Measurements from ENCODE around the gene CSMD2. TPM values are rescaled to one million over a fixed set of nuclear protein-coding genes. Genes with fewer than 3 reads are reported as not detected.

The CSMD2 gene
- total and polyA plus RNA-seq, 2 donors (not counting 1 experiment from before 2014, with no cell fraction given), result 2.2 to 7.6 TPM

DNA sequence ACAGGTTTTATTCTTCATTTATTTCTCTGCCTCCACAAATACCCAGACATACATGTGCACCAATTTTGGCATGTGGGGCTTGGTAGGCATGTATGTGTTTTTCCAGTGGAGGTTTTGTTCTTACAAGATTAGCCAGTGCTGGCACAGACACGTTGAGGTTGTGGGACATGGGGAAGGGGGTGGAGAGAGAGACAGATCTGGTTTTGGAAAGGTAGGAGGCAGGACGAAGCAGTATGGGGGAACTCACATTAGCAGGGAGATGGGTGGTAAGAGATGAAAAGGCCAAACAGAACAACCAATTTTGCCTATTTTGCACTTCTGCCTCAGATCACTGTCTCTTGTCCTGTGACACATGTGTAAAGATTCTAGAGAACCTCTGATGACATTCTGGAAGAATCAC is 467.2 kb downstream of the CSMD2 start:
- H3K4me1 ChIP-seq (ENCODE audit: control insufficient read depth, extremely low read depth, insufficient read depth, low read length), result no peaks in the 10 kb centered on the region
- H2AFZ ChIP-seq (ENCODE audit: low read length), result no peak overlapping the region
- no peak overlapping the region for H3K27ac ChIP-seq (ENCODE audit: insufficient read depth, low read length)
- H3K4me3 ChIP-seq (replicated peaks in 1 of 4; ENCODE audit: control extremely low read depth in 1 of 4, insufficient read depth in 1 of 4, low read depth in 3 of 4, low read length in 4 of 4), result no peak overlapping the region
- no peaks in the 10 kb centered on the region for H3K36me3 ChIP-seq (ENCODE audit: control insufficient read depth, insufficient read depth, low read length)
- no peaks in the 10 kb centered on the region for H4K20me1 ChIP-seq (ENCODE audit: control insufficient read depth, extremely low read depth, insufficient read depth, low read length)
- no peak overlapping the region for H3K4me2 ChIP-seq (ENCODE audit: extremely low read depth, insufficient read depth, low read length)
- no peaks in the 10 kb centered on the region for H3K79me2 ChIP-seq (ENCODE audit: control insufficient read depth, insufficient read depth, low read length)
- no peak for DNase-seq (ENCODE audit: low read depth in 2 of 2)
- no peaks in the 10 kb centered on the region for H3K27me3 ChIP-seq (ENCODE audit: control insufficient read depth, insufficient read depth, low read length)
- H3K9ac ChIP-seq (ENCODE audit: insufficient read depth, low read length), result no peak overlapping the region
- no peaks in the 10 kb centered on the region for H3K9me3 ChIP-seq (ENCODE audit: control insufficient read depth, insufficient read depth, low read depth, low read length)
- TF ChIP-seq EZH2 (IDR thresholded peaks at IDR 0.05; ENCODE audit: low read length, missing control alignments), result no peak
- TF ChIP-seq, protein P1, sequence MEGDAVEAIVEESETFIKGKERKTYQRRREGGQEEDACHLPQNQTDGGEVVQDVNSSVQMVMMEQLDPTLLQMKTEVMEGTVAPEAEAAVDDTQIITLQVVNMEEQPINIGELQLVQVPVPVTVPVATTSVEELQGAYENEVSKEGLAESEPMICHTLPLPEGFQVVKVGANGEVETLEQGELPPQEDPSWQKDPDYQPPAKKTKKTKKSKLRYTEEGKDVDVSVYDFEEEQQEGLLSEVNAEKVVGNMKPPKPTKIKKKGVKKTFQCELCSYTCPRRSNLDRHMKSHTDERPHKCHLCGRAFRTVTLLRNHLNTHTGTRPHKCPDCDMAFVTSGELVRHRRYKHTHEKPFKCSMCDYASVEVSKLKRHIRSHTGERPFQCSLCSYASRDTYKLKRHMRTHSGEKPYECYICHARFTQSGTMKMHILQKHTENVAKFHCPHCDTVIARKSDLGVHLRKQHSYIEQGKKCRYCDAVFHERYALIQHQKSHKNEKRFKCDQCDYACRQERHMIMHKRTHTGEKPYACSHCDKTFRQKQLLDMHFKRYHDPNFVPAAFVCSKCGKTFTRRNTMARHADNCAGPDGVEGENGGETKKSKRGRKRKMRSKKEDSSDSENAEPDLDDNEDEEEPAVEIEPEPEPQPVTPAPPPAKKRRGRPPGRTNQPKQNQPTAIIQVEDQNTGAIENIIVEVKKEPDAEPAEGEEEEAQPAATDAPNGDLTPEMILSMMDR (conservative IDR thresholded peaks at IDR 0.05 in 1 of 2, IDR thresholded peaks at IDR 0.05 in 1 of 2; ENCODE audit: low read depth in 1 of 2, low read length in 2 of 2), result no peak

DNA sequence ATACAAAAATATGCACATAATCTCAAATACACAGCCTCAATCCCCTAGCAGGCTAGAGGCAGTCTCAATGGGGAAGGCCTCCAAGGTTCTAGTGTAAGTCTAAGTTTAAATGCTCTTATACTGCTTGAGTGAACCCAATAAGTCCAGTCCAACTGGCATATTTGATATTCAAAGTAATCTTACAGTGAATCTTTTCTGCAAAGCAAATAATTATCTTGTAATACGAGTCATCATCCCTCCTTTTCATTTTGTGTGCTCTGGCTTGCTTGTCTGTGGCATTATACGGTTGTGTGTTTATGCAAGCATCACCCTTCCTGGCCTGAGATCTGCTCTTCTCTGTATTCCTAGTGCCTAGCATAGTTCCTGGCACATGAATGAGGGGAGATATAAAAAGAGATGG is 468.1 kb downstream of the CSMD2 start:
- Histone ChIP-seq H4K20me1 (ENCODE audit: control insufficient read depth, extremely low read depth, insufficient read depth, low read length) (no peaks in the 10 kb centered on the region), H3K4me3 (replicated peaks in 1 of 4; ENCODE audit: control extremely low read depth in 1 of 4, insufficient read depth in 1 of 4, low read depth in 3 of 4, low read length in 4 of 4) (no peak overlapping the region), H3K36me3 (ENCODE audit: control insufficient read depth, insufficient read depth, low read length) (no peaks in the 10 kb centered on the region), H2AFZ (ENCODE audit: low read length) (no peak overlapping the region), H3K4me1 (ENCODE audit: control insufficient read depth, extremely low read depth, insufficient read depth, low read length) (no peaks in the 10 kb centered on the region), H3K27me3 (ENCODE audit: control insufficient read depth, insufficient read depth, low read length) (no peaks in the 10 kb centered on the region), H3K9ac (ENCODE audit: insufficient read depth, low read length) (no peak overlapping the region), H3K79me2 (ENCODE audit: control insufficient read depth, insufficient read depth, low read length) (no peaks in the 10 kb centered on the region), H3K9me3 (ENCODE audit: control insufficient read depth, insufficient read depth, low read depth, low read length) (no peaks in the 10 kb centered on the region), H3K27ac (ENCODE audit: insufficient read depth, low read length) (no peak overlapping the region), H3K4me2 (ENCODE audit: extremely low read depth, insufficient read depth, low read length) (no peak overlapping the region)
- no peak for DNase-seq (ENCODE audit: low read depth in 2 of 2)
- no peak for TF ChIP-seq EZH2 (IDR thresholded peaks at IDR 0.05; ENCODE audit: low read length, missing control alignments)

DNA sequence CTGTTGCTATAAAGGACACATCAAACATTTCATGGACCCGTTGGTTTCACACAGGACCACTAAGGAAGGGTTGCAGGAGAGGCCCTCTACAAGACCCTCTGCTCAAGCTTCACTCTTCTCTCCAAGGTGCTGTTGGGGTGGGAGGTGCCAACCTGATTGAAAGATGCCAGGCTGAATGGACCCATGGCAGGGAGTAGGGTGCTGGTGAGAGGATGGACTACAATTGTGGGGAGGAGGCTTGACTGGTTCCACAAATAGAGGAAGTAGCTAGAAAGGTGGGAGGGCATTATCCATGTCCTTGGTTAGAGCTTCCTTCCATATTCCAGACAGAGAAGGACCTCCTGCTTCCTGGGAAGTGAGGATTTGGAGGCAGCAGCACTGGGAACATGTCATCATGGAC is 468.7 kb downstream of the CSMD2 start:
- Histone ChIP-seq H3K36me3 (ENCODE audit: control insufficient read depth, insufficient read depth, low read length) (no peaks in the 10 kb centered on the region), H3K4me3 (replicated peaks in 1 of 4; ENCODE audit: control extremely low read depth in 1 of 4, insufficient read depth in 1 of 4, low read depth in 3 of 4, low read length in 4 of 4) (no peak overlapping the region), H3K79me2 (ENCODE audit: control insufficient read depth, insufficient read depth, low read length) (no peaks in the 10 kb centered on the region), H3K4me1 (ENCODE audit: control insufficient read depth, extremely low read depth, insufficient read depth, low read length) (no peaks in the 10 kb centered on the region), H4K20me1 (ENCODE audit: control insufficient read depth, extremely low read depth, insufficient read depth, low read length) (no peaks in the 10 kb centered on the region), H3K9ac (ENCODE audit: insufficient read depth, low read length) (no peak overlapping the region), H2AFZ (ENCODE audit: low read length) (no peak overlapping the region), H3K4me2 (ENCODE audit: extremely low read depth, insufficient read depth, low read length) (no peak overlapping the region), H3K9me3 (ENCODE audit: control insufficient read depth, insufficient read depth, low read depth, low read length) (no peaks in the 10 kb centered on the region), H3K27me3 (ENCODE audit: control insufficient read depth, insufficient read depth, low read length) (no peaks in the 10 kb centered on the region), H3K27ac (ENCODE audit: insufficient read depth, low read length) (no peak overlapping the region)
- DNase-seq (ENCODE audit: low read depth in 2 of 2), result no peak
- no peak for TF ChIP-seq EZH2 (IDR thresholded peaks at IDR 0.05; ENCODE audit: low read length, missing control alignments)
- TF ChIP-seq, protein P1 (conservative IDR thresholded peaks at IDR 0.05 in 1 of 2, IDR thresholded peaks at IDR 0.05 in 1 of 2; ENCODE audit: low read depth in 1 of 2, low read length in 2 of 2), result no peak
